Endothelial cell of umbilical vein (primary cell): Measurements from ENCODE around the gene EEF1A1. TPM values are rescaled to one million over a fixed set of nuclear protein-coding genes. Genes with fewer than 3 reads are reported as not detected.

ENCODE experiments used
- BruUV-seq: library from RNA; stranded (reverse); fragments of 400-500 nt; replicated peaks from 2 replicates; lab custom pipeline; 2021; lab: Mats Ljungman, UMichigan
- CTCF ChIA-PET: fragments of 300-600, 350-600 bp; sonication (Branson Sonifier 250); formaldehyde crosslinking; loops from one replicate; lab custom pipeline; 2021; ENCODE audit warnings: antibody characterized with exemption, inconsistent platforms; lab: Charles Lee
- POLR2A ChIA-PET: fragments of 300-600, 350-600 bp; sonication (Branson Sonifier 250); formaldehyde crosslinking; loops from one replicate; lab custom pipeline; 2021; ENCODE audit warnings: antibody characterized with exemption, inconsistent platforms; lab: Charles Lee
- DNase-seq: peaks from one replicate; pipeline ENCODE4 v3.0.0-alpha.2; 2011; ENCODE audit warnings: low read depth, low spot score
- FAIRE-seq: peaks from 2 replicates; lab custom pipeline; 2011; peaks lifted over from hg19 to GRCh38; lab: Jason Lieb, UNC
- H2AFZ ChIP-seq: 2 replicates; pipeline ENCODE4 v1.6.0; 2012; ENCODE audit warnings: low read depth, low read length, control low read depth, inconsistent platforms
- H3K27ac ChIP-seq: 2 replicates; pipeline ENCODE4 v1.5.1; 2011; ENCODE audit warnings: low read depth, mild to moderate bottlenecking, control low read depth, low read length, moderate library complexity; ENCODE audit not compliant: insufficient read depth
- H3K27me3 ChIP-seq, 2 experiments: 2 replicates each; pipeline versions ENCODE4 v1.6.0 to v1.6.1; 2011; ENCODE audit warnings: low read length in 2 of 2, mixed read lengths in 1 of 2; ENCODE audit not compliant: control insufficient read depth in 2 of 2, insufficient read depth in 2 of 2
- H3K36me3 ChIP-seq, 2 experiments: 2 replicates in 1 of 2; 3 replicates in 1 of 2; pipeline ENCODE4 v1.5.1; 2011; ENCODE audit warnings: low read length in 2 of 2, mild to moderate bottlenecking in 1 of 2, moderate library complexity in 1 of 2; ENCODE audit not compliant: control insufficient read depth in 2 of 2, insufficient read depth in 2 of 2; ENCODE audit errors: extremely low read depth in 1 of 2
- H3K4me1 ChIP-seq: 3 replicates; pipeline ENCODE4 v1.5.1; 2011; ENCODE audit warnings: mild to moderate bottlenecking, low read length; ENCODE audit not compliant: control insufficient read depth, insufficient read depth; ENCODE audit errors: extremely low read depth
- H3K4me2 ChIP-seq: 2 replicates; pipeline ENCODE4 v1.6.1; 2011; ENCODE audit warnings: low read length, control low read depth, mixed read lengths; ENCODE audit not compliant: insufficient read depth
- H3K4me3 ChIP-seq, 3 experiments: fragments of 200-600 bp in 1 of 3; sonication (generic), shearing (Covaris generic) in 1 of 3; replicated peaks in 1 of 3; 2 replicates each; pipeline ENCODE4 v1.5.1; 2011 to 2016; ENCODE audit warnings: control low read depth in 3 of 3, low read length in 3 of 3, mild to moderate bottlenecking in 2 of 3, inconsistent platforms in 1 of 3, low read depth in 1 of 3, moderate library complexity in 1 of 3; ENCODE audit not compliant: insufficient read depth in 1 of 3
- H3K79me2 ChIP-seq: 2 replicates; pipeline ENCODE4 v1.6.0; 2012; ENCODE audit warnings: low read length, inconsistent platforms; ENCODE audit not compliant: control insufficient read depth, insufficient read depth
- H3K9ac ChIP-seq: replicated peaks from 2 replicates; pipeline ENCODE3; 2011; ENCODE audit warnings: low read length, control low read depth; ENCODE audit not compliant: insufficient read depth; ENCODE audit errors: extremely low read depth
- H3K9me1 ChIP-seq: replicated peaks from 3 replicates; pipeline ENCODE4 v1.6.0; 2011; ENCODE audit warnings: mild to moderate bottlenecking, low read length; ENCODE audit not compliant: control insufficient read depth, insufficient read depth; ENCODE audit errors: extremely low read depth
- H3K9me3 ChIP-seq: replicated peaks from 2 replicates; pipeline ENCODE4 v1.5.1; 2012; ENCODE audit warnings: low read length, inconsistent platforms; ENCODE audit not compliant: control insufficient read depth, insufficient read depth
- H4K20me1 ChIP-seq: replicated peaks from 2 replicates; pipeline ENCODE3; 2011; ENCODE audit warnings: mild to moderate bottlenecking, low read length; ENCODE audit not compliant: control insufficient read depth, insufficient read depth; ENCODE audit errors: extremely low read depth
- EZH2 ChIP-seq: IDR thresholded peaks from 2 replicates; pipeline ENCODE4 v1.6.1; 2012; ENCODE audit warnings: borderline replicate concordance, low read depth, mild to moderate bottlenecking, moderate library complexity, low read length, inconsistent platforms; ENCODE audit not compliant: severe bottlenecking
- FOS ChIP-seq: IDR thresholded peaks from 2 replicates; pipeline ENCODE4 v1.6.1; 2011; ENCODE audit warnings: mild to moderate bottlenecking, low read length, moderate library complexity, borderline replicate concordance; ENCODE audit not compliant: insufficient read depth
- MYC ChIP-seq: IDR thresholded peaks from one replicate; pipeline ENCODE4 v1.6.1; 2011; ENCODE audit warnings: mild to moderate bottlenecking, low read depth, low read length
- dilution Hi-C: fragments of 300-500 bp; cut with MboI; formaldehyde crosslinking; loops from one replicate; pipeline ENCODE4 v1.15.0; 2019; ENCODE audit warnings: low sequenced_read_pairs; ENCODE audit not compliant: extremely low pct_ligation_motif_present
- intact Hi-C: fragments of 100-400 bp; cut with micrococcal nuclease; formaldehyde crosslinking; loops from one replicate; pipeline ENCODE4 v1.10.0; 2022
- polyA plus RNA-seq, 4 experiments: library from polyadenylated mRNA; depleted of rRNA in 3 of 4; stranded (reverse) in 3 of 4; unstranded in 1 of 4; fragments of >200 nt; gene quantifications; 2 replicates each; pipeline versions ENCODE4 v1.2.1 to v1.2.3, GENCODE V29; 2011 to 2012; ENCODE audit warnings: missing spikeins in 1 of 4
- total RNA-seq: library from RNA; stranded (reverse); gene quantifications from 2 replicates; pipeline ENCODE4 v1.2.3, GENCODE V29; 2021
- TF ChIP-seq, protein P1 (sequence below), 2 donors: IDR thresholded peaks; 1 replicate in 1 of 2; 2 replicates in 1 of 2; pipeline ENCODE4 v1.5.1; 2011; ENCODE audit warnings: low read length in 2 of 2, mild to moderate bottlenecking in 2 of 2, moderate library complexity in 2 of 2, control low read depth in 1 of 2, inconsistent platforms in 1 of 2, low read depth in 1 of 2; ENCODE audit not compliant: insufficient read depth in 1 of 2; ENCODE audit errors: extremely low read depth in 1 of 2
- TF ChIP-seq, protein P2 (sequence below): IDR thresholded peaks from 2 replicates; pipeline ENCODE4 v1.6.1; 2011; ENCODE audit not compliant: insufficient read depth, insufficient read length

EEF1A1 gene
- total and polyA plus RNA-seq, 2 donors (not counting 3 experiments of a cell fraction or from before 2014, with no cell fraction given): 9,186 to 11,104 TPM

DNA sequence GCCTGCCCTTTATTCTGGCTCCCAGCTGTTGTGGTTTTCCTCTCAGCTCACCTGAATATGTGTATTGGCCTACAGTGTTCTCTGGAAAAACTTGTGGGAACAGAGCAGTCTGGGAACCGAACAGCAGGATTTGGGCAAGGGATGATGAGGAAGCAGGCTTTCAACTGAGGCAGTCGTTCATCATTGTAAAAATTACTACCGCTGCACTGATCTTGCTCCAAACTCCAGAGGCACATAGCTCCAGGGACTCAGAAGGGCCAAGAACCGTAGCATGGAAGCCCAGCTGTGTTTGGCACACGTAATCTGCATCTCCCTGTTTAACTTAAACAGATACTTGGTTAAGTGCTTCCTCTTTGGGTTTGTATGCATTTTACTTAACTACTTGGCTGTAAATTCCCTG lies 48.3 kb upstream of the EEF1A1 start:
- H3K79me2 ChIP-seq: no peaks in the 10 kb centered on the region
- dilution Hi-C loops (no loop called here), intact Hi-C loops (no loop called here)
- FAIRE-seq: no peak
- no TSS peak for BruUV-seq
- H2AFZ ChIP-seq: no peak overlapping the region
- no peaks in the 10 kb centered on the region for H3K36me3 ChIP-seq
- no peaks in the 10 kb centered on the region for H3K9me3 ChIP-seq
- H3K9me1 ChIP-seq: no peaks in the 10 kb centered on the region
- no peak overlapping the region for H3K4me3 ChIP-seq
- no peak overlapping the region for H3K27ac ChIP-seq
- DNase-seq: no peak
- TF ChIP-seq MYC: no peak
- TF ChIP-seq EZH2: no peak
- no peak for TF ChIP-seq FOS
- TF ChIP-seq, protein P1, sequence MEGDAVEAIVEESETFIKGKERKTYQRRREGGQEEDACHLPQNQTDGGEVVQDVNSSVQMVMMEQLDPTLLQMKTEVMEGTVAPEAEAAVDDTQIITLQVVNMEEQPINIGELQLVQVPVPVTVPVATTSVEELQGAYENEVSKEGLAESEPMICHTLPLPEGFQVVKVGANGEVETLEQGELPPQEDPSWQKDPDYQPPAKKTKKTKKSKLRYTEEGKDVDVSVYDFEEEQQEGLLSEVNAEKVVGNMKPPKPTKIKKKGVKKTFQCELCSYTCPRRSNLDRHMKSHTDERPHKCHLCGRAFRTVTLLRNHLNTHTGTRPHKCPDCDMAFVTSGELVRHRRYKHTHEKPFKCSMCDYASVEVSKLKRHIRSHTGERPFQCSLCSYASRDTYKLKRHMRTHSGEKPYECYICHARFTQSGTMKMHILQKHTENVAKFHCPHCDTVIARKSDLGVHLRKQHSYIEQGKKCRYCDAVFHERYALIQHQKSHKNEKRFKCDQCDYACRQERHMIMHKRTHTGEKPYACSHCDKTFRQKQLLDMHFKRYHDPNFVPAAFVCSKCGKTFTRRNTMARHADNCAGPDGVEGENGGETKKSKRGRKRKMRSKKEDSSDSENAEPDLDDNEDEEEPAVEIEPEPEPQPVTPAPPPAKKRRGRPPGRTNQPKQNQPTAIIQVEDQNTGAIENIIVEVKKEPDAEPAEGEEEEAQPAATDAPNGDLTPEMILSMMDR (IDR thresholded peaks at IDR 0.05; ENCODE audit: extremely low read depth in 1 of 2, insufficient read depth in 1 of 2, low read depth in 1 of 2, low read length in 2 of 2): no peak
- TF ChIP-seq, protein P2, sequence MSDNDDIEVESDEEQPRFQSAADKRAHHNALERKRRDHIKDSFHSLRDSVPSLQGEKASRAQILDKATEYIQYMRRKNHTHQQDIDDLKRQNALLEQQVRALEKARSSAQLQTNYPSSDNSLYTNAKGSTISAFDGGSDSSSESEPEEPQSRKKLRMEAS: no peak
- no peaks in the 10 kb centered on the region for H3K4me1 ChIP-seq
- ChIA-PET POLR2A (no interaction called here), CTCF (interaction anchor here (0.8 kb wide), 1 partner anchor 20 kb away, joined by 3 read pairs; no protein-coding TSS in a partner anchor)
- H3K9ac ChIP-seq: no peak overlapping the region
- no peak overlapping the region for H3K4me2 ChIP-seq
- H4K20me1 ChIP-seq: no peaks in the 10 kb centered on the region
- no peaks in the 10 kb centered on the region for H3K27me3 ChIP-seq
